ENCODE results near the gene ZNRD2. TPM values are rescaled to one million over a fixed set of nuclear protein-coding genes. Genes with fewer than 3 reads are reported as not detected.
A peak's percentile ranks its signal among the peaks of the same experiment; 100 is the strongest.

Gene ZNRD2
- total and polyA plus RNA-seq, 10 of the 15 experiments (the other 5 are each of a cell fraction or from before 2014, with no cell fraction given): 7.9 to 111 (median 55.4) TPM

DNA sequence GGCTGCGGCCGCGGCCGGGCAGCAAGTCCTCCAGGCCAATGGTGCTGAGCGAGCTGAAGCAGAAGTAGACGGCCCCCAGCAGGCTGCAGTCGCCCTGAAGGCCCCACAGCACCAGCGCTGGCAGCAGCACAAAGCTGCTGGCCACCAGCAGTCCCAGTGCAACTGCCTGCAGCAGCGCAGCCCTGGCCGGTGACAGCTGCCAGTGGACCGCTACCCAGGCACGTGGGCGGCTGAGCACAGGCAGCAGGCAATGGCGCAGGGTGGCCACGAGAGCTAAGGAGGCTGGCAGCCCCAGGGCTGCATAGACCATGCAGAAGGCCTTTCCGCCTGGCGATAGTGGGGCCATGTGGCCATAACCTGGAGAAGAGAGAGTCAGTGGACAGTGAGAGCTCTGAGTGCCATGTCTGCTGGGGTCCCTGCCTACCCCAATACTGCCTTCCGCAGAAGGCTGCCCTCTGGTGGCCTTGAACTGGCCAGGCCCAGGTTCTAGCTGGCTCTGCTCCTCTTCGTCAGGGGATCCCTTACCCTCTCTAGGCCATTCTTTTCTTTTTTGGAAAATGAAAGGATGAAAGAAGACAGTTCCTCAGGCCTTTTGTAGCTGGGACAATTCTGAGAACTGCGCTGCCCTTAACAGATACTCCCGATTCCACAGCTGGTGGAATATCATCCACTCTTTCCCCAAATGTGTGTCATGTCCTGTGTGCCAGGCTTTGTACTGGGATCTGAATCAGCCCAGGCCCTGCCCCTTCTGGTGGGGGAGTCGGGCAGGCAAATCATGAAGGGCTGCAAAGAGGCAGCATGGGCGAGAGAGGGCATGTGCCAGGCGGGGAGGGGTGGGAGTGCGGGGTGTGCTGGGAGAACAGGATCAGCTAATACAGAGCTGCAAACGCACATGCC lies 23.5 kb downstream of the ZNRD2 start (continued):
- TF ChIP-seq NR2C1 (IDR thresholded peaks at IDR 0.05): no peak
- no peak for TF ChIP-seq CHD1 (IDR thresholded peaks at IDR 0.05; ENCODE audit: low read depth, low read length)
- no peak for TF ChIP-seq ASH2L (IDR thresholded peaks at IDR 0.05; ENCODE audit: borderline replicate concordance, low read depth)
- TF ChIP-seq IKZF2 (IDR thresholded peaks at IDR 0.05): no peak
- 0 out of 3 replicates have a peak, but pooled peaks of 1 of the 2 experiments have one; percentile 8 for TF ChIP-seq EGR1 (IDR thresholded peaks at IDR 0.05; ENCODE audit: borderline replicate concordance in 1 of 2, low read depth in 2 of 2, low read length in 2 of 2)
- TF ChIP-seq ZZZ3 (IDR thresholded peaks at IDR 0.05; ENCODE audit: control insufficient read depth, insufficient read length, low read depth): no peak
- no peak for TF ChIP-seq POLR2AphosphoS2 (IDR thresholded peaks at IDR 0.05; ENCODE audit: low read depth, low read length)
- no peak for TF ChIP-seq SREBF2 (IDR thresholded peaks at IDR 0.05; ENCODE audit: low read length)
- TF ChIP-seq ZBTB33 (IDR thresholded peaks at IDR 0.05): 0 out of 2 replicates have a peak, but pooled peaks have one; percentile 30
- TF ChIP-seq RAD21 (IDR thresholded peaks at IDR 0.05; ENCODE audit: insufficient read depth, low read depth, low read length): peak; percentile 44
- TF ChIP-seq, protein P1, sequence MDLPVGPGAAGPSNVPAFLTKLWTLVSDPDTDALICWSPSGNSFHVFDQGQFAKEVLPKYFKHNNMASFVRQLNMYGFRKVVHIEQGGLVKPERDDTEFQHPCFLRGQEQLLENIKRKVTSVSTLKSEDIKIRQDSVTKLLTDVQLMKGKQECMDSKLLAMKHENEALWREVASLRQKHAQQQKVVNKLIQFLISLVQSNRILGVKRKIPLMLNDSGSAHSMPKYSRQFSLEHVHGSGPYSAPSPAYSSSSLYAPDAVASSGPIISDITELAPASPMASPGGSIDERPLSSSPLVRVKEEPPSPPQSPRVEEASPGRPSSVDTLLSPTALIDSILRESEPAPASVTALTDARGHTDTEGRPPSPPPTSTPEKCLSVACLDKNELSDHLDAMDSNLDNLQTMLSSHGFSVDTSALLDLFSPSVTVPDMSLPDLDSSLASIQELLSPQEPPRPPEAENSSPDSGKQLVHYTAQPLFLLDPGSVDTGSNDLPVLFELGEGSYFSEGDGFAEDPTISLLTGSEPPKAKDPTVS (IDR thresholded peaks at IDR 0.05; ENCODE audit: low read depth, low read length): no peak
- peak; percentile 48 for TF ChIP-seq POLR2A (IDR thresholded peaks at IDR 0.05; ENCODE audit: low read depth, low read length)
- TF ChIP-seq DPF2 (IDR thresholded peaks at IDR 0.05): 0 out of 2 replicates have a peak, but pooled peaks have one; percentile 13
- TF ChIP-seq SRF (IDR thresholded peaks at IDR 0.05; ENCODE audit: low read depth in 2 of 2, low read length in 2 of 2): no peak
- TF ChIP-seq, protein P2, sequence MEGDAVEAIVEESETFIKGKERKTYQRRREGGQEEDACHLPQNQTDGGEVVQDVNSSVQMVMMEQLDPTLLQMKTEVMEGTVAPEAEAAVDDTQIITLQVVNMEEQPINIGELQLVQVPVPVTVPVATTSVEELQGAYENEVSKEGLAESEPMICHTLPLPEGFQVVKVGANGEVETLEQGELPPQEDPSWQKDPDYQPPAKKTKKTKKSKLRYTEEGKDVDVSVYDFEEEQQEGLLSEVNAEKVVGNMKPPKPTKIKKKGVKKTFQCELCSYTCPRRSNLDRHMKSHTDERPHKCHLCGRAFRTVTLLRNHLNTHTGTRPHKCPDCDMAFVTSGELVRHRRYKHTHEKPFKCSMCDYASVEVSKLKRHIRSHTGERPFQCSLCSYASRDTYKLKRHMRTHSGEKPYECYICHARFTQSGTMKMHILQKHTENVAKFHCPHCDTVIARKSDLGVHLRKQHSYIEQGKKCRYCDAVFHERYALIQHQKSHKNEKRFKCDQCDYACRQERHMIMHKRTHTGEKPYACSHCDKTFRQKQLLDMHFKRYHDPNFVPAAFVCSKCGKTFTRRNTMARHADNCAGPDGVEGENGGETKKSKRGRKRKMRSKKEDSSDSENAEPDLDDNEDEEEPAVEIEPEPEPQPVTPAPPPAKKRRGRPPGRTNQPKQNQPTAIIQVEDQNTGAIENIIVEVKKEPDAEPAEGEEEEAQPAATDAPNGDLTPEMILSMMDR (IDR thresholded peaks at IDR 0.05 in 2 of 3, conservative IDR thresholded peaks at IDR 0.05 in 1 of 3; ENCODE audit: control insufficient read depth in 2 of 3, extremely low read depth in 1 of 3, insufficient read depth in 1 of 3, low read depth in 3 of 3, low read length in 3 of 3): peak; percentile 62 to 71 (median 63)
- no peak for TF ChIP-seq JUNB (IDR thresholded peaks at IDR 0.05)
